ENCODE data around the gene RTKN. TPM values are rescaled to one million over a fixed set of nuclear protein-coding genes. Genes with fewer than 3 reads are reported as not detected.

The RTKN gene
- total and polyA plus RNA-seq, 9 of the 15 experiments (the other 6 are each of a cell fraction or from before 2014, with no cell fraction given) = 0.14 to 6.9 (median 3.6) TPM

- TF ChIP-seq POLR2AphosphoS2 (IDR thresholded peaks at IDR 0.05; ENCODE audit: low read length) (no peak), ZNF232 (CRISPR knock-in tag; IDR thresholded peaks at IDR 0.05) (no peak), RFX1 (IDR thresholded peaks at IDR 0.05) (peak; percentile 97), ZNF764 (CRISPR knock-in tag; IDR thresholded peaks at IDR 0.05; ENCODE audit: low read depth) (no peak), ELF4 (CRISPR knock-in tag; IDR thresholded peaks at IDR 0.05) (peak; percentile 84; the same call in 1 of the 2 replicates), TARDBP (IDR thresholded peaks at IDR 0.05) (peak; percentile 86), GTF2F1 (IDR thresholded peaks at IDR 0.05; ENCODE audit: low read depth, low read length) (no peak), ZNF143 (CRISPR knock-in tag; IDR thresholded peaks at IDR 0.05) (no peak; the same call in 1 of the 2 replicates), DEAF1 (CRISPR knock-in tag; IDR thresholded peaks at IDR 0.05) (no peak), PKNOX1 (IDR thresholded peaks at IDR 0.05) (peak; percentile 61; the same call in 1 of the 2 replicates), ZNF3 (CRISPR knock-in tag; IDR thresholded peaks at IDR 0.05) (no peak), GATA2 (CRISPR knock-in tag; IDR thresholded peaks at IDR 0.05) (no peak), ZBTB9 (CRISPR knock-in tag; IDR thresholded peaks at IDR 0.05) (0 out of 2 replicates have a peak, but pooled peaks have one; percentile 53), BCLAF1 (IDR thresholded peaks at IDR 0.05; ENCODE audit: borderline replicate concordance in 1 of 2, control insufficient read depth in 1 of 2, low read depth in 2 of 2, low read length in 1 of 2) (peak in 1 of 2 experiments; percentile 98; a peak in 2 of 4 replicates), CBX1 (IDR thresholded peaks at IDR 0.05; ENCODE audit: low read depth) (no peak), ZBTB17 (CRISPR knock-in tag; IDR thresholded peaks at IDR 0.05) (no peak; the same call in 1 of the 2 replicates)
These were observed 13.1 kb upstream of the RTKN start, which contains the start of gene INO80B (continued) for GRCh38 chr2:74454654-74455511.

Data from K562 (cell line).